IgD-negative memory B cell (primary cell): Measurements from ENCODE around the gene TMED7. TPM values are rescaled to one million over a fixed set of nuclear protein-coding genes. Genes with fewer than 3 reads are reported as not detected.
"Not testable (repeated sequence)": the region's sequence is repeated elsewhere in the genome, so short reads cannot be mapped to it uniquely, and the experiment has no call there.

ENCODE experiments used
- H3K27ac Mint-ChIP-seq, 3 donors: one replicate each; pipeline ENCODE4 v1.8.0; 2020 to 2022; ENCODE audit warnings: mild to moderate bottlenecking in 3 of 3, mixed read lengths in 3 of 3, moderate library complexity in 1 of 3
- H3K27me3 Mint-ChIP-seq: one replicate; pipeline ENCODE4 v1.8.0; 2021; ENCODE audit warnings: mixed read lengths
- H3K36me3 Mint-ChIP-seq: one replicate; pipeline ENCODE4 v1.8.0; 2020; ENCODE audit warnings: mild to moderate bottlenecking, mixed read lengths
- H3K4me1 Mint-ChIP-seq, 3 donors: one replicate each; pipeline ENCODE4 v1.8.0; 2020 to 2022; ENCODE audit warnings: mixed read lengths in 3 of 3, mild to moderate bottlenecking in 1 of 3
- H3K4me3 Mint-ChIP-seq, 4 donors: one replicate each; pipeline ENCODE4 v1.8.0; 2020 to 2022; ENCODE audit warnings: mild to moderate bottlenecking in 4 of 4, mixed read lengths in 4 of 4, moderate library complexity in 3 of 4
- H3K9me3 Mint-ChIP-seq, 3 donors: one replicate each; pipeline ENCODE4 v1.8.0; 2020 to 2021; ENCODE audit warnings: mixed read lengths in 3 of 3, mild to moderate bottlenecking in 1 of 3
- polyA plus RNA-seq: library from polyadenylated mRNA; unstranded; fragments of 300-500 nt; fragmentation: Illumina TruSeq; gene quantifications from one replicate; pipeline ENCODE4 v1.2.3, GENCODE V29; 2021

Gene TMED7
- polyA plus RNA-seq = 26.0 TPM

DNA sequence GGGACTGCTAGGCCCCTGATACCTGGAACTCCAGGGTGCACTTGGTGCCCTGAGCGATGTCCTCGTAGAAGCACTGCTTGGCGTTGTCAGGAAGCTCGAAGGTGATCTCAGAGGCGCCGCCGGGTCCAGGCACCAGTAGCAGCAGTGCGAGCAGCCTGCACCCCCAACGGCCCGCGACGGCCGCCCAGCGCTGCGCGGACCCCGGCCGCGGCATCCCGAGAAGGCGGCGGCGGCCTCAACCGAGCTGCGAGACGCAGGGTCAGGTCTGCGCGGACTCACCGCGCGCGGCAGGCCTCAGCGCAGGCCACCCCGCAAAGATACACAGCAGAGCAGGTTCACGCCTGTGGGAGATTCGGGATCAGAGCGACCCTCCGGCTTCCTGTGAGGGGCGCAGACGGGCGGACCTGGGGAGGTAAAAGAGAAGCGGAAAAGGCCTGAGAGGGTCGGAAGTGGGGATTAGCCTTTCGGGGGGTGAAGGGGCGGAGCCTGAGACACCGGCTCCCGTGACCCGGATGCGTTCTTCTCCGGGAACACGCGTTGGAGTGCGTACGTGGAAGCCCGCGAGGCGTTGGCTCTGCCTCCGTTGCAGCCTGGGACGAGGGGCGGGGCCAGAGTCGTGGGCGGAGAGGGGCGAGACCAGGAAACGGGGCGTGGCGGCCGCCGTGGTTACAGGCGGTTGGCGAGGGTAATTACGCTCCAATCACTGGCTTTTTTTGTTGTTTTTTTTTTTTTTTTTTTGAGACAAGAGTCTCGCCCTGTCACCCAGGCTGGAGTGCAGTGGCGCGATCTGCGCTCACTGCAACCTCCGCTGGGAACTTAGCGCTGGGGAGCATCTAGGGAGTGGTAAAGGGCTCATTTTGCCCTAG lies at the start of gene TMED7:
Gene TMED7, minus strand, starts transcription at position 458 of the 866 bp plus-strand sequence. Its CDS starts 244 bp downstream, at position 214.
- Mint-ChIP-seq H3K27ac (no peak within 1 kb of the TSS), H3K27me3 (no peaks in the 10 kb centered on the region), H3K4me3 (no peak within 1 kb of the TSS)

DNA sequence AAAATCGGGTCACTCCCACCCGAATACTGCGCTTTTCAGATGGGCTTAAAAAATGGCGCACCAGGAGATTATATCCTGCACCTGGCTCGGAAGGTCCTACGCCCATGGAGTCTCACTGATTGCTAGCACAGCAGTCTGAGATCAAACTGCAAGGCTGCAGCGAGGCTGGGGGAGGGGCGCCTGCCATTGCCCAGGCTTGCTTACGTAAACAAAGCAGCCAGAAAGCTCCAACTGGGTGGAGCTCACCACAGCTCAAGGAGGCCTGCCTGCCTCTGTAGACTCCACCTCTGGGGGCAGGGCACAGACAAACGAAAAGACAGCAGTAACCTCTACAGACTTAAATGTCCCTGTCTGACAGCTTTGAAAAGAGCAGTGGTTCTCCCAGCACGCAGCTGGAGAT lies 48.9 kb upstream of the TMED7 start:
- not testable (repeated sequence) for H3K27me3 Mint-ChIP-seq, H3K4me1 Mint-ChIP-seq, H3K9me3 Mint-ChIP-seq, H3K36me3 Mint-ChIP-seq, H3K27ac Mint-ChIP-seq, H3K4me3 Mint-ChIP-seq

More for the DNA sequence above, at the start of gene TMED7:
- peaks cover 12 to 23% (median 16%) of the 10 kb centered on the region in 3 donors for H3K4me1 Mint-ChIP-seq
- H3K9me3 Mint-ChIP-seq = no peaks in the 10 kb centered on the region
- H3K36me3 Mint-ChIP-seq = no peaks in the 10 kb centered on the region

DNA sequence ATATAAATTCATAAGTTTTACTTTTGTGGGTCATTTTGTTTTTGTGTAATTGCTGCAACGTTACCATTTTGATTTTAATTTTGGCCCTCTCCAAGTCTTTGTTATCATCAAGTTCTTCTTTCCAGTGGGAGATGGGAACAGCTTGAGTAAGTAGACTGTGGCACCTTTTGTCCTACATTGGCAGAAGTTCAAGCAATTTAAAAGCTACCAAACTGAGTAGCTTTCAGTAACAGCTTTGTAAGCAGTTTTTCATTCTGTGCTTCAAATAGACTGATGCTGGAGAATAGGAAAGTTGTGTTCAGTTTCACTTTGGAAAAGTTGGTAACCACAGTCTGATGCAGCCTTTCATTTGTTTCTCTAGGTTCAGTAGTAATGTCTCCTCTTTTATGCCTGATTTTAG lies 47.8 kb upstream of the TMED7 start:
- Mint-ChIP-seq H3K4me1 (no peaks in the 10 kb centered on the region), H3K9me3 (peaks cover under 1 to 6% (median 2%) of the 10 kb centered on the region in 3 donors), H3K36me3 (no peaks in the 10 kb centered on the region), H3K27me3 (peaks cover 9% of the 10 kb centered on the region), H3K27ac (no peak overlapping the region), H3K4me3 (no peak overlapping the region)

DNA sequence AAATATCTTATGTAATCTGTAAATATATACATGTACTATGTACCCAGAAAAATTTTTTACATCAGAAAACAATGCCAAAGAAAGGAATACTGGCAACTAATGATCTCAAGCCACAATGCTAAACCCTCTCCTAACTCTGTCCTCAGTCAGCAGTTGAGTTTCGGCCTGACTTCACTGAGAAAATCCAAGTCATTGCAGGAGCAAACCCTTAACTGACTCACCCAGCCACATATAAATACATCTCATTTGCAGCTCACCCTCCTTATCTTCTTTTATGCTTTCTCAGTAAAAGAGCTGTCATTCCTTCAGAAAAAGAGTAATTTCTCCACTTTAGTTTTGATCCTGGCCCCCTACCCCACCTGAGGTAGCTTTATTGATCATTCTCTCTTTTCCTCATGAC lies 46.1 kb upstream of the TMED7 start:
- Mint-ChIP-seq H3K27me3 (peaks cover 11% of the 10 kb centered on the region), H3K4me1 (no peaks in the 10 kb centered on the region), H3K9me3 (peaks cover 3 to 16% (median 6%) of the 10 kb centered on the region in 3 donors), H3K27ac (no peak overlapping the region), H3K4me3 (no peak overlapping the region), H3K36me3 (no peaks in the 10 kb centered on the region)

DNA sequence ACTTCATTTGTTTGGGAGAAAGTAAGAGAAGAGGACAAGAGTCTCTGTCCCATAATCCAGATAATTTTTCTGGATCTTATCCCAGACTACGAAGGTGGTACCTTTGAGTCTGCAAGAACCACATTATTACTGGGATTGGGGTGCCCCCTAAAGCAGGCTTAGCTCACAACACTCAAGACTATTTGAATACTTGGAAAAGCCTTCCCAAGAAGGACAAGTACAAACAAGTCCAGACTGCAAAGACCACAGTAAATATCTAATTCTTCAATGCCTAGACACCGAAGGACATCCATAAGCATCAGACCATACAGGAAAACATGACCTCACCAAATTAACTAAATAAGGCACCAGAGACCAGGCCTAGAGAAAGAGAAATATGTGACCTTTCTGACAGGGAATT lies 40.2 kb upstream of the TMED7 start:
- peaks cover 2% of the 10 kb centered on the region for H3K36me3 Mint-ChIP-seq

DNA sequence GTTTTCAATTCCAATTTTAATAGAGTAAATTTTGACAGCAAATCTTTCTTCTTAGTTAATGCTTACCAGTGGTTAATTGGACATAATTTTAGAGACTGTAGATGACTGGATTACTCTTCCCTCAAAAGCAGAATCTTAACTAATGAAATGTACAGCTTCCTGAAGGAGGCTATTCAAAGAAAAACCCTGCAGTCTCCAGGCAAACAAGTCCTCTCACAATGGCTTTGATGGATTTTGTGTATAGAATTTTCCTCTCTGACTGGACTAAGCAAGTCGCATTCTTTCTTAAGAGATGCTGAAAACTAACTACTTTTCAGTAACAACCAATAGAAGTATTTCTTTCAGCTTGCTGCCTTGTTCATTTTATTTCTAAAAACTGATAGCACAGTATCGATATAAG lies 35.7 kb upstream of the TMED7 start:
- peaks cover 0 to 11% (median 5%) of the 10 kb centered on the region in 3 donors for H3K9me3 Mint-ChIP-seq
- no peaks in the 10 kb centered on the region for H3K36me3 Mint-ChIP-seq
- H3K27me3 Mint-ChIP-seq = peaks cover 8% of the 10 kb centered on the region
- no peak overlapping the region for H3K27ac Mint-ChIP-seq
- no peaks in the 10 kb centered on the region for H3K4me1 Mint-ChIP-seq
- no peak overlapping the region for H3K4me3 Mint-ChIP-seq

More for the DNA sequence above, 40.2 kb upstream of the TMED7 start:
- Mint-ChIP-seq H3K4me3 (no peak overlapping the region), H3K9me3 (peaks cover 3 to 26% (median 10%) of the 10 kb centered on the region in 3 donors), H3K27me3 (peaks cover 10% of the 10 kb centered on the region), H3K4me1 (no peaks in the 10 kb centered on the region), H3K27ac (no peak overlapping the region)

DNA sequence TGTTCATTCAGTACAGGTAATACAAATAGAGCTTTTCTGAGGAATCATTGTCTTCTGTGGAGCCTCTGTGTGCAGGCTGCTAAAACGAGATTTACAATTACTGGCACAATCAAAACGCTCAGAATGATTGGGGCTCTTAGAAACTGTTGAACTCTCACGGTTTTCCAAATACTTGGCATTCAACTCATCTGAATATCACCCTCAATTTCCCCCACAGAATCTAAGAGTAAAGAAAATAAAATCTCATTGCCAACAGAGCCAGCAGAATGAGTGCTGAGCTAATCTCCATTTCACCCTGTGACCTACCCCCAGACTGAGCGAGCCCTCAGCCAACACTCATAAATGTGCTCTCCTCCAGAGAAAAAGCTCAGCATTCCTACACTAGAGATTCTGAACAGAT lies 35.3 kb upstream of the TMED7 start:
- no peaks in the 10 kb centered on the region for H3K4me1 Mint-ChIP-seq

DNA sequence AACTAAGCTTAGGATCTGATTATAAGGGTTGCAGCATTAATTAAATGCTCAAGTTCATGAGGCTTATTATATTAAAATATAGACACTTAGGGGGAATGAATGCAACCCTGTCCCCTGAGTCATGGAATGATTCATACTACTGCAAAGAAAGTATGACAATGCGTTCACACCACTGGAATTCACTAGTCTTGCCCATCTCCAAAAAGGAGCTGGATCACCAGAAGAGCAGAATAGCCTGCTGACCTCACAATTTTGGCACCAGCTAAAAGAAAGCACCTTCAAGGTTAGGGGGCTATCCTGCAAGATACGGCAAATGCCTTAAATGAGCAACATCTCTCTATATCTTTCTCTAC lies 32.0 kb upstream of the TMED7 start:
- Mint-ChIP-seq H3K27ac (no peak overlapping the region), H3K27me3 (peaks cover 9% of the 10 kb centered on the region), H3K36me3 (no peaks in the 10 kb centered on the region), H3K4me1 (no peaks in the 10 kb centered on the region), H3K4me3 (no peak overlapping the region), H3K9me3 (peaks cover 0 to 5% (median 2%) of the 10 kb centered on the region in 3 donors)

More for the DNA sequence above, 35.3 kb upstream of the TMED7 start:
- Mint-ChIP-seq H3K9me3 (peaks cover 0 to 7% (median 2%) of the 10 kb centered on the region in 3 donors), H3K4me3 (no peak overlapping the region), H3K36me3 (no peaks in the 10 kb centered on the region), H3K27ac (no peak overlapping the region), H3K27me3 (peaks cover 8% of the 10 kb centered on the region)

DNA sequence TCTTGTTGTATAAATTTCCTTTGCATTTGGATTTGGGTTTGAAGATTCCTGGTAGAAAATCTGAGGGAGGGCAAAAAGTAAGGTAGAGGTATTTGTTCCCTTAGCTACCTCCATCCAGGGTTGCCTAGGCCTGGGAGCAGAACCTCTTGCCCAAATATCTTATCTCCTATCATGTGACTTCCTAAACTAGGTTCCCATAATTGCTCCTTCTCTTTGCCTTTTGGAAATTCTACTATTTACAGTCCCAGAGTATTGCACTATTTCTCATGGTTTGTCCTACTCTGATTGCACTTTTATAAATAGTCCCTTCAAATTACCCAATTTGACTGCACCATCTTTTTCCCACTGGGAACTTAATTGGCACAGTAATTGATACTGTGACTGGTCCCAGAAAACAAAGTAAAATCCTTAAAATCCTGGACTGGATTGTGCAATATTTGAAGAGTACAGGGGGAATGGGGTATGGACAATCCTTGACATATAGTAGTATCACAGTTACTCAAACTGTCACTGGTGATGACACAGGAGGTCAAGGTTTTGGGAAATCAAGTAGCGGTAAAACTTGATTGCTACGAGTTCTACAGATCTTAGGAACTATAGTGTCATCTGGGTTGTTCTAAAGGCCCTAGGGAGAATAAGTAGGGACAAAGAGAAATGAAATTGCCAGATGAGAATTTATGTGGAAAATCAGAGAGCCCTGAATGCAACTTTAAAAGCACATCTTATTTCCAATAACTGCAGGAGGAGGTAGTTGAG lies 31.5 kb upstream of the TMED7 start:
- H3K27ac Mint-ChIP-seq = no peak overlapping the region
- H3K27me3 Mint-ChIP-seq = peaks cover 9% of the 10 kb centered on the region
- no peaks in the 10 kb centered on the region for H3K36me3 Mint-ChIP-seq
- H3K9me3 Mint-ChIP-seq = peaks cover 0 to 5% (median 2%) of the 10 kb centered on the region in 3 donors
- H3K4me1 Mint-ChIP-seq = no peaks in the 10 kb centered on the region
- no peak overlapping the region for H3K4me3 Mint-ChIP-seq

DNA sequence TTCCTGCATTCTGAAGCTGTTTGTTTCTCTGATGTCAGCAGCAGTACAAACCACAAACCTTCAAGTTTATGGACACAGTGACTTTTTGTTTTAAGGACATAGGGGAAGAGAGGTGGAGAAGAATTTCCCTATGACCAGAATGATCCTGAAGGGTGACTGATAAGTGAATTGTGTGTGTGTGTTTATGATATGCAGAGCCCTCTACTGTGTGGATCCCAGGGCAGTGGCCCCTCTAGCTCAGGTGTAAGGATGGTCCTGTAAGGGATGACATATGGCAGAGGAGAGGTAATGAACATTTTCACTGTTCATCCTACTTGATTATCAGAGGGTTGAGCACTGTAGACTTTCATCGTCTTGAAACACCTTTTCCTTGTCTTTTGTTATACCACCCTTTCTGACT lies 30.6 kb upstream of the TMED7 start:
- Mint-ChIP-seq H3K9me3 (peaks cover 0 to 5% (median 2%) of the 10 kb centered on the region in 3 donors), H3K4me1 (no peaks in the 10 kb centered on the region), H3K27ac (no peak overlapping the region), H3K27me3 (peaks cover 9% of the 10 kb centered on the region), H3K4me3 (no peak overlapping the region), H3K36me3 (no peaks in the 10 kb centered on the region)

DNA sequence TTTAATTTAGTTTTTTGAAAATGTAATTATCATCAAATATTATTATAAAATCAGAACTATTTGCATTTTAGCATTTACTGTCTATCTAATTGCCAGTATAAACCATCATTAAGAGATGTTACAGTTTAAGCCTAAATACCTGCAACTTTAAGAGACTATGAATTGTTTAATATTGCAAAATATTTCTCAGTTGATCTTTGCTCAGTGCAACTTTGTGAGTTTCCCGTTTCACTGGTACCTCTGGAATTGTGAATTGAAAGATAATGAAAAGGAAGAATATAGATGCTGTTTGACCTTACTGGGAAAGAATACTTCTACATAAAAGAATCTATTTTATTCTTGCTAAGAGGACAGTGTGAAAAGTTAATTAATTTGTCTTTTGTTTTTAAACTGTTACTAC lies 30.2 kb upstream of the TMED7 start:
- H3K4me1 Mint-ChIP-seq = no peaks in the 10 kb centered on the region
- H3K9me3 Mint-ChIP-seq = peaks cover 0 to 5% (median 2%) of the 10 kb centered on the region in 3 donors
- H3K4me3 Mint-ChIP-seq = no peak overlapping the region
- H3K27me3 Mint-ChIP-seq = peaks cover 9% of the 10 kb centered on the region
- no peaks in the 10 kb centered on the region for H3K36me3 Mint-ChIP-seq
- H3K27ac Mint-ChIP-seq = no peak overlapping the region

DNA sequence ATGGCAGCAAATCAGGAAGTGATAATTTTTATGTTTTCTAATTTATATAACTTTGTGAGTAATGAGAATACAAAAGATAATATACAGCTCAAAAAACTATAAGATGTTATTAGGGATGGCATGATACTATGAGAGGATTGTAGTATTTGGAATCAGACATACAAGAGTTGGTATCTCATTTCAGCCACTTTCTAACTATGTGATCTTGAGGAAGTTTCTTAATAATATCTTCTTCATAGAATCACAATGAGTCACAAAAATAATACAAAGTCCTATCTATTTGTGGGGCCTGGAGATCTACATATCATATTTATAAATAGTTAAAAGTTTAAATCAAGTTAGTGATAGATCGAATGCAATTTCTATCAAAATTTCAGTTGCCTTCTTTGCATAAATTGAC lies 23.7 kb upstream of the TMED7 start:
- H3K36me3 Mint-ChIP-seq = no peaks in the 10 kb centered on the region
- H3K4me1 Mint-ChIP-seq = peaks cover 0 to 2% (median 0%) of the 10 kb centered on the region in 3 donors
- H3K9me3 Mint-ChIP-seq = no peaks in the 10 kb centered on the region
- H3K27me3 Mint-ChIP-seq = peaks cover 8% of the 10 kb centered on the region
- H3K27ac Mint-ChIP-seq = no peak overlapping the region
- no peak overlapping the region for H3K4me3 Mint-ChIP-seq

DNA sequence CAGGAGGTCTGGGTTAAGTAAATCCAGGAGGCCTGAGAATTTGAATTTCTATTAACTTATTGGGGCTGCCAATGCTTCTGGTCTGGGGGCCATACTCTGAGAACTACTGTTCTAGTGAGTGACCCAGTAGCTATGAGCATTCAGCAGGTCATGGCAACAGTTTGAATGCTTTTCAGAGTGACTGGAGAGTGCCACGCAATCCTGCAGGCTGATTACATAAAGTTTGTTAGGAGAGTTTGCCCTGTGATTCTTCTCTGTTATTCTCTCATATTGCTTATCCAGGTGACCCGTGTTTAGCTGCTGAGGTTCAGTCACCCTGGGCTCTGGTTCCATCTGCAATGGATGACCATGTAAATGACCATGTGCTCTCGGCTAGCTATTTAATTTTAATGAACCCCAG lies 22.2 kb upstream of the TMED7 start:
- Mint-ChIP-seq H3K4me1 (peaks cover 0 to 2% (median 0%) of the 10 kb centered on the region in 3 donors), H3K36me3 (no peaks in the 10 kb centered on the region), H3K27me3 (peaks cover 14% of the 10 kb centered on the region), H3K27ac (no peak overlapping the region), H3K9me3 (no peaks in the 10 kb centered on the region), H3K4me3 (no peak overlapping the region)

DNA sequence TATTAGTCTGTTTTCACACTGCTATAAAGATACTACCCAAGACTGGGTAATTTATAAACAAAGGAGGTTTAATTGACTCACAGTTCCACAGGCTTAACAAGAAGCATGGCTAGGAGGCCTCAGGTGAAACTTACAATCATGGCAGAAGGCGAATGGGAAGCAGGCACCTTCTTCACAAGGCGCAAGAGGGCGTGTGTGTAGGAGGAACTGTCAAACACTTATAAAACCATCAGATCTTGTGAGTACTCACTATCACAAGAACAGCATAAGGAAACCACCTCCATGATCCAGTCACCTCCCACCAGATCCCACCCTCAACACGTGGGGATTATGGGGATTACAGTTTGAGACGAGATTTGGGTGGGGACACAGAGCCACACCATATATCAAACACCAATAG lies 19.6 kb upstream of the TMED7 start:
- H3K9me3 Mint-ChIP-seq, H3K27ac Mint-ChIP-seq, H3K4me3 Mint-ChIP-seq, H3K36me3 Mint-ChIP-seq, H3K4me1 Mint-ChIP-seq: not testable (repeated sequence)
- H3K27me3 Mint-ChIP-seq = peaks cover 20% of the 10 kb centered on the region

DNA sequence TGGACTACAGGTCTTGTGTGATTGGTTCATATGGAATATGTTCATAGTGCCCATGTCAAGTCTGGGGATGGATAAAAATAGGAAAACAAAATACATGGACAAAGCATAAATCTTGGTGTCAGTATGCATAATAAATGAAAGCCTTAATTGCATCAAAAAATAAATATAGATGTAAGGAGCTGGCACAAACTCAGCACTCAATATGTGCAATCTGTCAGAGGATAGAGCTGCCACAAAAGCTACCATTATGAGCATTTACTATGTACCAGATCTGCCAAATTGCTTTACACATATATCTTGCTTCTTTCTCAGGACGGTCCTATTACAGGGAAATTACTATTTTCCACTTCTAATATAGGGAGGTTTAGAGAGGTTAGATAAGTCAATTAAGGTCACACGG lies 18.2 kb upstream of the TMED7 start:
- Mint-ChIP-seq H3K36me3 (no peaks in the 10 kb centered on the region), H3K27ac (no peak overlapping the region), H3K9me3 (no peaks in the 10 kb centered on the region), H3K4me3 (no peak overlapping the region), H3K27me3 (peaks cover 20% of the 10 kb centered on the region), H3K4me1 (peaks cover 0 to 2% (median 0%) of the 10 kb centered on the region in 3 donors)
